Right atrium auricular region (tissue), 2 donors: ENCODE data around the gene DNTT. TPM values are rescaled to one million over a fixed set of nuclear protein-coding genes. Genes with fewer than 3 reads are reported as not detected.
"Not testable (repeated sequence)": the region's sequence is repeated elsewhere in the genome, so short reads cannot be mapped to it uniquely, and the experiment has no call there.

ENCODE experiments used
- DNase-seq: peaks from one replicate; pipeline ENCODE4 v3.0.0-alpha.2; 2019; ENCODE audit warnings: low spot score
- H3K27ac ChIP-seq, 2 donors: fragments of 200-600 bp; sonication (generic); 1 replicate in 1 of 2; 2 replicates in 1 of 2; pipeline ENCODE4 v1.5.1; 2016 to 2019
- H3K27me3 ChIP-seq, 2 donors: fragments of 200-600 bp; sonication (generic); one replicate each; pipeline versions ENCODE4 v1.5.1 to v1.6.0; 2017 to 2019
- H3K36me3 ChIP-seq: fragments of 200-600 bp; sonication (generic); one replicate; pipeline ENCODE4 v1.5.1; 2016
- H3K4me1 ChIP-seq, 2 donors: fragments of 200-600 bp; sonication (generic); one replicate each; pipeline versions ENCODE4 v1.5.1 to v1.6.0; 2017 to 2019
- H3K4me3 ChIP-seq, 2 donors: fragments of 200-600 bp; sonication (generic); 1 replicate in 1 of 2; 2 replicates in 1 of 2; pipeline ENCODE4 v1.5.1; 2017 to 2019; ENCODE audit warnings: mild to moderate bottlenecking in 1 of 2, moderate library complexity in 1 of 2
- H3K9me3 ChIP-seq, 2 donors: fragments of 200-600 bp; sonication (generic); one replicate each; pipeline ENCODE4 v1.5.1; 2019
- CTCF ChIP-seq, 2 donors: fragments of 200-600 bp; sonication (generic); IDR thresholded peaks; one replicate each; pipeline ENCODE4 v1.5.1; 2019; ENCODE audit warnings: antibody characterized with exemption in 2 of 2
- total RNA-seq, 2 donors: library from RNA; depleted of rRNA; stranded (reverse); fragments of >200 nt; gene quantifications; one replicate each; pipeline ENCODE4 v1.1.0, GENCODE V29; 2016

The DNTT gene
- total RNA-seq, 2 donors from 2014 or later, result not detected

DNA sequence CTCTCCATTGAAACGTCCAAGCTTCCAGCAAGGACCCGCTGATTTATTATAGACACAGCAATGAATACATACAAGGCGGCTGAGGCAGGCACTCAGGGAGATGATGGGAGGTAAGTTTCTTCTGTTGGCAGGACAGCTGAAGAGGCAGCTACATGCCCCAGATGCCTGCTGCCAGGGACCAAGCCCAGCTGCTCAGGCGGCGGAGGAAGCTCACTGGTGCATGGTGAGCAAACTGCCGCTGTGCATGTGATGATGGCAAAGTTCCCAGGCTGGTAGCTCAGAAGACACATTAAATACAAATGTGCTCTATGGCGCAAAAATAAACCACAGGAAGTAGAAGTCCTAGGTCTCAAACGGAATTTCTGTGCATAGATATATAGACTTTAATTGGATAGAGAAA lies 2.3 kb downstream of the DNTT start:
- no peak for TF ChIP-seq CTCF (IDR thresholded peaks at IDR 0.05)
- Histone ChIP-seq H3K4me1 (peaks cover 0 to 12% of the 10 kb centered on the region in 2 donors), H3K9me3 (no peaks in the 10 kb centered on the region), H3K36me3 (no peaks in the 10 kb centered on the region), H3K27me3 (no peaks in the 10 kb centered on the region), H3K4me3 (no peak overlapping the region), H3K27ac (no peak overlapping the region)
- no peak for DNase-seq

DNA sequence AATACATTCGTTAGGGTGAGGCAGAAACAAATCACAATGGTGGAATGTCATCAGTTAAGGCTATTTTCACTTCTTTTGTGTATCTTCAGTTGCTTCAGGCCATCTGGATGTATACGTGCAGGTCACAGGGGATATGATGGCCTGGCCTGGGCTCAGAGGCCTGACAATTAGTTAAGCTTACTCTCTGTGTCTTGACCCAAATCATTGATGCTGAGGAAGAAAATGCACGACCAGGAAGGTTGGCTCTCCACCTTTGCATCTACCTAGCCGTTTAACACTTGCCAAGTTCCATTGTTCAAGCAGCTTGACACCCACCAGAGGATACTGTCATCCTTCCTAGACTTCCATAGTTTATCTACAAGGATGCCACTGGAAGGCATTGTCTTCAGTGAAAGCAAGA lies 4.6 kb downstream of the DNTT start:
- H3K4me1 ChIP-seq, result peaks cover 0 to 12% of the 10 kb centered on the region in 2 donors
- not testable (repeated sequence) for H3K36me3 ChIP-seq, DNase-seq, H3K9me3 ChIP-seq, H3K27ac ChIP-seq, H3K27me3 ChIP-seq, H3K4me3 ChIP-seq

- Histone ChIP-seq H3K36me3 (no peaks in the 10 kb centered on the region), H3K4me1 (peaks cover 0 to 12% of the 10 kb centered on the region in 2 donors), H3K27ac (no peak overlapping the region), H3K27me3 (no peaks in the 10 kb centered on the region), H3K9me3 (no peaks in the 10 kb centered on the region), H3K4me3 (no peak overlapping the region)
- DNase-seq, result no peak
- TF ChIP-seq CTCF (IDR thresholded peaks at IDR 0.05), result no peak
These were observed 5.5 kb downstream of the DNTT start for GRCh38 chr10:96309628-96310320.

DNA sequence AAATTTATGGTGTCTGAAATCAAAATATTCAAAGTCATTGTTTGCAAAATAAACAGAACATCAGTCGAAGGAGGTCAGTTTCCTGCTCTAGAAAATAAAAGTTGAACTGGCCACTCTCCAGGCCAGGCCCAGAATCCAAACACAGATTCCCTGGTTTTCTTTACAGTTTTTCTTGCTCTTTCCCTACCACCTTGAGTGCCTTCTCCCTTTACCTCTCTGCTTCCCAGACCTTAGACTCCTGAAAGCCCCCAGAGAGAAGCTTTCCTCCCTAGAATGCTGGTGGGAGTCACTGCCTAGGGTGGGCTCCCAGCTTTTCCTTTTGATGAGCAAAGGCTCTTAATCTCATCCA lies 6.1 kb downstream of the DNTT start:
- H3K36me3 ChIP-seq, result no peaks in the 10 kb centered on the region
- H3K4me1 ChIP-seq, result peaks cover 0 to 12% of the 10 kb centered on the region in 2 donors
- H3K27ac ChIP-seq, result no peak overlapping the region
- no peak overlapping the region for H3K4me3 ChIP-seq
- no peak for TF ChIP-seq CTCF (IDR thresholded peaks at IDR 0.05)
- no peaks in the 10 kb centered on the region for H3K27me3 ChIP-seq
- DNase-seq, result no peak
- H3K9me3 ChIP-seq, result no peaks in the 10 kb centered on the region

DNA sequence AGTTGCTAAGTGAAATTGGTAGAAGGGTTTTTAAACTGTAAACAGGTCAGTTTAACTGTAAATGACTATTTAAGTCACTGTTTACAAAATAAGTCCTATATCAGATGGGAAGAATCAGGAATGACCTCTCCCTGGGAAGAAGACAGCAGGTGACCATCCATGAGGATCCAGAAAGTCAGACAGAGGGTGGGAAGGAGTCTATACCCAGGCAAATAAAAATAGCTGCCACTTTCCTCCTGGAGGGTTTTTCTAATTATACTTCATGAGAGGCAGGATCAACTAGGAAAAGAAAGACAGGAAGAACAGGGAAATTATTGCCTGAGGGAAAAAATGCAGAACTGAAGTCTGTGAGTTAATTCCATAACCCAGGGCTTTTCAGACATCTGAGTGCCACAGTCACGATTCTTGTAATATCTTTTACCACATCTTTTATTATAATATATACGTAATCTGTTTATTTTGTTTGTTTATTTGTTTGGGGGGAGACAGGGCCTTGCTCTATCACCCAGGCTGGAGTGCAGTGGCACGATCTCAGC lies 7.0 kb downstream of the DNTT start:
- Histone ChIP-seq H3K27me3 (no peaks in the 10 kb centered on the region), H3K4me3 (no peak overlapping the region), H3K27ac (no peak overlapping the region), H3K9me3 (no peaks in the 10 kb centered on the region), H3K4me1 (peaks cover 0 to 12% of the 10 kb centered on the region in 2 donors), H3K36me3 (no peaks in the 10 kb centered on the region)
- DNase-seq, result no peak
- TF ChIP-seq CTCF (IDR thresholded peaks at IDR 0.05), result no peak

- no peak overlapping the region for H3K27ac ChIP-seq
- no peak for DNase-seq
- no peaks in the 10 kb centered on the region for H3K9me3 ChIP-seq
- no peak for TF ChIP-seq CTCF (IDR thresholded peaks at IDR 0.05)
- peaks cover 0 to 12% of the 10 kb centered on the region in 2 donors for H3K4me1 ChIP-seq
- no peak overlapping the region for H3K4me3 ChIP-seq
- no peaks in the 10 kb centered on the region for H3K27me3 ChIP-seq
- H3K36me3 ChIP-seq, result no peaks in the 10 kb centered on the region
These were observed 9.1 kb downstream of the DNTT start for GRCh38 chr10:96313344-96313743.
